ENCODE results near the gene ATXN1.
A peak's percentile ranks its signal among the peaks of the same experiment; 100 is the strongest.
"Not testable (repeated sequence)": the region's sequence is repeated elsewhere in the genome, so short reads cannot be mapped to it uniquely, and the experiment has no call there.

The ATXN1 gene

DNA sequence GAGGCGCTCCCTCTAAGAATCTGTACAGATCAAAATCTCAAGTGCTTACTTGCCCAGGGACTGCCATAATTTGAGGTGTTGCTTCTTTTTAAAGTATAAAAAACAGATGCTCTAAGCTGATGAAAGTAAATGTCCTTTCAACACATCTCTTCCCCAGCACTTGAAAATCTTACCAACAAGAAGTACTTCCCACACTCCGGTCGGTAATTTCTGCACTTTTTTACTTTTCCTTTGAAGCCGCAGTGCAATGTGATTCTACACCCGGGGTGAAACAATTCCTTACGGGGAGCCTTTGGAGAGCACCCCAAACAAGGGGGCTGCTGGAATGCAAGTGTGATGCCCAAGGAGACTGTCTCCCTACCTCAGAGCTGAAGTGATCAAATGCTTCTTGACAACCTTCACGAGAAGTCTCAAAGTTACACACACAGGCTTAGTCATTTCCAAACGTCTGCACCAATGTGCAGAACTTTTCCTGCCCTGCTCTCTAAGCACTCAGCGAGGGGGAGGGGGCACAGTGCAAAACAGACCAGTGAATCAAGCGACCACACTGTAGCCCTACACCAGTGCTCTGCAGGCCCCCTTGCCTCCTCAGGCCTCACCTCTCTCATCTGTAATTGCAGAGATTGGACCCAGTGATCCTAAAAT lies 56.7 kb downstream of the ATXN1 start:
- no peaks in the 10 kb centered on the region for H3K36me3 ChIP-seq (ENCODE audit: control insufficient read depth, insufficient read depth, low read length)
- no peak overlapping the region for H2BK15ac ChIP-seq (replicated peaks; ENCODE audit: low read depth)
- H3K18ac ChIP-seq (ENCODE audit: low read length): no peak overlapping the region
- DNase-seq: no peak
- H3K27ac ChIP-seq (ENCODE audit: low read depth, low read length): no peak overlapping the region
- no peak overlapping the region for H3K4ac ChIP-seq (ENCODE audit: low read depth, low read length)
- no peak overlapping the region for H4K8ac ChIP-seq (ENCODE audit: low read depth, low read length)
- no peak overlapping the region for H3K9ac ChIP-seq (ENCODE audit: low read length)
- no peak overlapping the region for H3K23ac ChIP-seq (ENCODE audit: low read length)
- H3K56ac ChIP-seq (ENCODE audit: low read length): no peak overlapping the region
- WGBS (ENCODE audit: extremely low coverage, insufficient coverage, low lambda C conversion rate): no CpG with 5 or more reads among the region's 10 CpGs
- no peaks in the 10 kb centered on the region for H3K79me2 ChIP-seq (ENCODE audit: control insufficient read depth, insufficient read depth, low read length)
- H2AK5ac ChIP-seq (ENCODE audit: low read length): no peak overlapping the region
- no peak overlapping the region for H3K4me2 ChIP-seq (ENCODE audit: low read length)
- no peak overlapping the region for H4K5ac ChIP-seq (ENCODE audit: low read length)
- H3K4me1 ChIP-seq (ENCODE audit: control insufficient read depth, low read depth, low read length): peaks cover 1% of the 10 kb centered on the region
- H3K79me1 ChIP-seq (ENCODE audit: low read length): no peaks in the 10 kb centered on the region
- no peak overlapping the region for H2BK120ac ChIP-seq (ENCODE audit: low read depth, low read length)
- no peak overlapping the region for H3K4me3 ChIP-seq (ENCODE audit: low read length)
- no peak overlapping the region for H2BK5ac ChIP-seq (ENCODE audit: low read length)
- no peaks in the 10 kb centered on the region for H3K27me3 ChIP-seq (ENCODE audit: insufficient read depth, low read length, poor library complexity)

DNA sequence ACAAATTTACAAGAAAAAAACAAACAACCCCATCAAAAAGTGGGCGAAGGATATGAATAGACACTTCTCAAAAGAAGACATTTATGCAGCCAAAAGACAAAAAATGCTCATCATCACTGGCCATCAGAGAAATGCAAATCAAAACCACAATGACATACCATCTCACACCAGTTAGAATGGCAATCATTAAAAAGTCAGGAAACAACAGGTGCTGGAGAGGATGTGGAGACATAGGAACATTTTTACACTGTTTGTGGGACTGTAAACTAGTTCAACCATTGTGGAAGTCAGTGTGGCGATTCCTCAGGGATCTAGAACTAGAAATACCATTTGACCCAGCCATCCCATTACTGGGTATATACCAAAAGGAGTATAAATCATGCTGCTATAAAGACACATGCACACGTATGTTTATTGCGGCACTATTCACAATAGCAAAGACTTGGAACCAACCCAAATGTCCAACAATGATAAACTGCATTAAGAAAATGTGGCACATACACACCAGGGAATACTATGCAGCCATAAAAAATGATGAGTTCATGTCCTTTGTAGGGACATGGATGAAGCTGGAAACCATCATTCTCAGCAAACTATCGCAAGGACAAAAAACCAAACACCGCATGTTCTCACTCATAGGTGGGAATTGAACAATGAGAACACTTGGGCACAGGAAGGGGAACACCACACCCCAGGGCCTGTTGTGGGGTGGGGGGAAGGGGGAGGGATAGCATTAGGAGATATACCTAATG lies 58.5 kb downstream of the ATXN1 start:
- not testable (repeated sequence) for H3K79me2 ChIP-seq (ENCODE audit: control insufficient read depth, insufficient read depth, low read length); H3K36me3 ChIP-seq (ENCODE audit: control insufficient read depth, insufficient read depth, low read length); H3K4me2 ChIP-seq (ENCODE audit: low read length); H3K4ac ChIP-seq (ENCODE audit: low read depth, low read length); H3K18ac ChIP-seq (ENCODE audit: low read length); H3K4me1 ChIP-seq (ENCODE audit: control insufficient read depth, low read depth, low read length); DNase-seq; H2BK15ac ChIP-seq (replicated peaks; ENCODE audit: low read depth); H3K27me3 ChIP-seq (ENCODE audit: insufficient read depth, low read length, poor library complexity); H3K4me3 ChIP-seq (ENCODE audit: low read length); H3K9ac ChIP-seq (ENCODE audit: low read length); H2AK5ac ChIP-seq (ENCODE audit: low read length); H3K79me1 ChIP-seq (ENCODE audit: low read length); H3K27ac ChIP-seq (ENCODE audit: low read depth, low read length); H2BK120ac ChIP-seq (ENCODE audit: low read depth, low read length); H3K23ac ChIP-seq (ENCODE audit: low read length); H4K8ac ChIP-seq (ENCODE audit: low read depth, low read length); H2BK5ac ChIP-seq (ENCODE audit: low read length); H3K56ac ChIP-seq (ENCODE audit: low read length); H4K5ac ChIP-seq (ENCODE audit: low read length)
- WGBS (ENCODE audit: extremely low coverage, insufficient coverage, low lambda C conversion rate): no CpG with 5 or more reads among the region's 6 CpGs

DNA sequence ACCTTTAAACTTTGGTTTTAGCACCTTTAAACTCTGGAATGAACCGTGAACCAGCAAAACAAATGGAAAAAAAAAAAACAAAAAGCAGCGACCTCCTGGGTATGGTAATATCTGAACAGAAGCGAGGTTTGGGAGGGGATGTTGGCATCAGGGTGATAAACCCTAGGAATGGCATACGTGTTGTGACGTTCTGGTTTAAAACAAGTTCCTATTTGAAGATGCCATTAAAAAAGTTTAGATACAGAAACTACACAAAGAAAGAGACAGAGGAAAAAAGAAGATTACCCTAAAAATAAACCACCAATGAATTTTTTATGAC lies 60.4 kb downstream of the ATXN1 start:
- no peaks in the 10 kb centered on the region for H3K79me2 ChIP-seq (ENCODE audit: control insufficient read depth, insufficient read depth, low read length)
- no peak overlapping the region for H2AK5ac ChIP-seq (ENCODE audit: low read length)
- no peak overlapping the region for H3K9ac ChIP-seq (ENCODE audit: low read length)
- H3K27me3 ChIP-seq (ENCODE audit: insufficient read depth, low read length, poor library complexity): no peaks in the 10 kb centered on the region
- no peak overlapping the region for H3K23ac ChIP-seq (ENCODE audit: low read length)
- no peak for DNase-seq
- no CpG with 5 or more reads among the region's 5 CpGs for WGBS (ENCODE audit: extremely low coverage, insufficient coverage, low lambda C conversion rate)
- no peaks in the 10 kb centered on the region for H3K36me3 ChIP-seq (ENCODE audit: control insufficient read depth, insufficient read depth, low read length)
- H4K5ac ChIP-seq (ENCODE audit: low read length): no peak overlapping the region
- H2BK15ac ChIP-seq (replicated peaks; ENCODE audit: low read depth): no peak overlapping the region
- no peaks in the 10 kb centered on the region for H3K79me1 ChIP-seq (ENCODE audit: low read length)
- no peak overlapping the region for H3K4me3 ChIP-seq (ENCODE audit: low read length)
- no peak overlapping the region for H4K8ac ChIP-seq (ENCODE audit: low read depth, low read length)
- H3K18ac ChIP-seq (ENCODE audit: low read length): no peak overlapping the region
- H3K4me2 ChIP-seq (ENCODE audit: low read length): no peak overlapping the region
- H3K4me1 ChIP-seq (ENCODE audit: control insufficient read depth, low read depth, low read length): peaks cover 1% of the 10 kb centered on the region
- no peak overlapping the region for H3K27ac ChIP-seq (ENCODE audit: low read depth, low read length)
- H2BK120ac ChIP-seq (ENCODE audit: low read depth, low read length): no peak overlapping the region
- H3K4ac ChIP-seq (ENCODE audit: low read depth, low read length): no peak overlapping the region
- no peak overlapping the region for H3K56ac ChIP-seq (ENCODE audit: low read length)
- H2BK5ac ChIP-seq (ENCODE audit: low read length): no peak overlapping the region

DNA sequence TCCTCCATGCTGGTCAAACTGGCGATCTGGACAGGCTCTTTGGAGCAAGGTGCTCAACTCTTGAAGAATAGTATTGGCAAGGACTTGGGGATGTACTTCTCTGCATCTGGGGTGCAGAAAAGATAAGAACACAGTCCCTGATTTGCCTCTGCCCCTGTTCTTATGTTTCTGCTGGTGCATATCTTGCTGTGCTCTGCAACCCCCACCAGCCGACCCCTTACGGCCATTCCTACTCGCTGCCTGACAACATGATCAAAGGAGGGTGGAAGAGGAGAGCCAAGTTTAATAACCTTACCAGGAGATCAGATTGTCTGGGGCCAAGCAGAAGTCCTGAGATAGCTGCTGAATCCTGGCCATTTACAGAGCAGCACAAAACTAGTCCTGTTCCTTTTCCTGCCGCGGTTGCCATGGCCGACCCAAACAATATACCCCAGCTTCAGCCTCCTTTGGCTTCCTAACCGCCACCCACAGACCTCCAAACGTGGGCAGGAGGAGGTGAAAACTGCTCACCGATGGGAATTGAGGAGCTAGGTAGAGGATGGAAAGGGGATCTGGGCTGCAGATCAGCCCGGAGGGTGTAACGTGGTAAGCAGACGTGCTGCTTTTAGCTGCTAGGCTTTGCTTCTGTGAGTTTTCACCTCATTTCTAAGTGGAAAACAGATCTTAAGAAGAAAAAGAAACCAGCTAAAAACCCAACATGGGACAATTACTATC lies 60.9 kb downstream of the ATXN1 start:
- no peak overlapping the region for H3K4me3 ChIP-seq (ENCODE audit: low read length)
- no peak overlapping the region for H2BK5ac ChIP-seq (ENCODE audit: low read length)
- no peak overlapping the region for H4K5ac ChIP-seq (ENCODE audit: low read length)
- H3K4me1 ChIP-seq (ENCODE audit: control insufficient read depth, low read depth, low read length): peaks cover 1% of the 10 kb centered on the region
- H3K56ac ChIP-seq (ENCODE audit: low read length): no peak overlapping the region
- H3K4ac ChIP-seq (ENCODE audit: low read depth, low read length): no peak overlapping the region
- no peak overlapping the region for H4K8ac ChIP-seq (ENCODE audit: low read depth, low read length)
- H3K27me3 ChIP-seq (ENCODE audit: insufficient read depth, low read length, poor library complexity): no peaks in the 10 kb centered on the region
- no peaks in the 10 kb centered on the region for H3K79me1 ChIP-seq (ENCODE audit: low read length)
- H3K4me2 ChIP-seq (ENCODE audit: low read length): no peak overlapping the region
- no CpG with 5 or more reads among the region's 13 CpGs for WGBS (ENCODE audit: extremely low coverage, insufficient coverage, low lambda C conversion rate)
- no peaks in the 10 kb centered on the region for H3K79me2 ChIP-seq (ENCODE audit: control insufficient read depth, insufficient read depth, low read length)
- H3K9ac ChIP-seq (ENCODE audit: low read length): no peak overlapping the region
- peak; percentile 40 for DNase-seq
- H2AK5ac ChIP-seq (ENCODE audit: low read length): no peak overlapping the region
- no peak overlapping the region for H2BK120ac ChIP-seq (ENCODE audit: low read depth, low read length)
- H3K23ac ChIP-seq (ENCODE audit: low read length): no peak overlapping the region
- H3K36me3 ChIP-seq (ENCODE audit: control insufficient read depth, insufficient read depth, low read length): no peaks in the 10 kb centered on the region
- no peak overlapping the region for H3K27ac ChIP-seq (ENCODE audit: low read depth, low read length)
- no peak overlapping the region for H3K18ac ChIP-seq (ENCODE audit: low read length)
- no peak overlapping the region for H2BK15ac ChIP-seq (replicated peaks; ENCODE audit: low read depth)

- Histone ChIP-seq H3K79me1 (ENCODE audit: low read length) (no peaks in the 10 kb centered on the region), H2BK5ac (ENCODE audit: low read length) (no peak overlapping the region), H2BK120ac (ENCODE audit: low read depth, low read length) (no peak overlapping the region), H4K8ac (ENCODE audit: low read depth, low read length) (no peak overlapping the region), H3K9ac (ENCODE audit: low read length) (no peak overlapping the region), H3K27me3 (ENCODE audit: insufficient read depth, low read length, poor library complexity) (no peaks in the 10 kb centered on the region), H3K79me2 (ENCODE audit: control insufficient read depth, insufficient read depth, low read length) (no peaks in the 10 kb centered on the region), H2AK5ac (ENCODE audit: low read length) (no peak overlapping the region), H3K4me2 (ENCODE audit: low read length) (no peak overlapping the region), H3K18ac (ENCODE audit: low read length) (no peak overlapping the region), H2BK15ac (replicated peaks; ENCODE audit: low read depth) (no peak overlapping the region), H3K23ac (ENCODE audit: low read length) (no peak overlapping the region), H3K36me3 (ENCODE audit: control insufficient read depth, insufficient read depth, low read length) (no peaks in the 10 kb centered on the region), H3K4me1 (ENCODE audit: control insufficient read depth, low read depth, low read length) (peaks cover 1% of the 10 kb centered on the region), H4K5ac (ENCODE audit: low read length) (no peak overlapping the region), H3K56ac (ENCODE audit: low read length) (no peak overlapping the region), H3K4me3 (ENCODE audit: low read length) (no peak overlapping the region), H3K4ac (ENCODE audit: low read depth, low read length) (no peak overlapping the region), H3K27ac (ENCODE audit: low read depth, low read length) (no peak overlapping the region)
- no peak for DNase-seq
- WGBS (ENCODE audit: extremely low coverage, insufficient coverage, low lambda C conversion rate): no CpG with 5 or more reads among the region's 7 CpGs
Observed at GRCh38 chr6:16698997-16699868, 62.0 kb downstream of the ATXN1 start.
